Measurements from ENCODE around the gene SUSD3.

The SUSD3 gene

DNA sequence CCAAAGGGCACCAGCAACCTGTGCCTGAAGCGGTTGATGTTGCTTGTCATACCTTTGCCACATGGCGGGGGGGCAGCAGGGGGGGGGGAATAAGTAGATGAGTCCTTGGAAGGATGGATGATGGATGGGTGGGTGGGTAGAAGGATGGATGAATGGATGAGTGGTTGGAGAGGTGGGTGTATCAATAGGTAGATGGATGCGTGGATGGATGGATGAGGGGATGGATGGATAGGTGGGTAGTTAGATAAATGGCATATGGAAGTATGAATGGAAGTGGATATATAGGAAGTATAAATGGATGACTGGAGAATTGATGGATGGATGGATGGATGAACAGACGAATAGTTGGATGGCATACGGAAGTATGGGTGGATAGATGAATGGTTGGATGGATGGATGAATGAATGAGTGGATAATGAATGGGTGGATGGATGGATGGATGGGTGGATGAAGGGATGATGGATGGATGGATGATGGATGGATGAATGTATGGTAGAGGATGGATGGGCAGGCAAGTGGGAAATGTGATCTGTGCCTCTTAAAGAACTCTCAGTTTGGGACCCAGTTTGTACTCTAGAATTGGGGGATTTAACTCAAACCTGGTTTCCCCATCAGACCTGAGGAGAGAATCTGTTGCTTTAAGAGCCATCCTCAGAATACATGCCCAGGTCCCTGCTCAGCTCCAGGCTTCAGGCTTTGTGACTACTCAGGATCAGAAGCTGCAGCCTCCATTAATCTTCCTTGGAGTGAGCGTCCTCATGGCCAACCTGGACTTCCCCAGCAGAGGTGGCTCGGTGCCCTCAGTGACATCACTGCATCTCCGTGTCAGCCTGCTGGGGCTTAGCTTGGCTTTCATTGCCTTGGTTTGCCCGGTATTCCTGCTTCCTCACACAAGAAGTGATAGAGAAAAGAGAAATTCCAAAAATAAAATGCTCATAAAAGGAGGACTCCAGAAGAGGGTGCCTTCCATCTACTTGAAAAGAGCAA, 27.6 kb upstream of the SUSD3 start:
- no peak for DNase-seq

GRCh38 chr9:93031629-93032430, 26.7 kb upstream of the SUSD3 start:
- no peak for DNase-seq

- no peak for DNase-seq
Observed at GRCh38 chr9:93032545-93032944, 26.0 kb upstream of the SUSD3 start.

DNA sequence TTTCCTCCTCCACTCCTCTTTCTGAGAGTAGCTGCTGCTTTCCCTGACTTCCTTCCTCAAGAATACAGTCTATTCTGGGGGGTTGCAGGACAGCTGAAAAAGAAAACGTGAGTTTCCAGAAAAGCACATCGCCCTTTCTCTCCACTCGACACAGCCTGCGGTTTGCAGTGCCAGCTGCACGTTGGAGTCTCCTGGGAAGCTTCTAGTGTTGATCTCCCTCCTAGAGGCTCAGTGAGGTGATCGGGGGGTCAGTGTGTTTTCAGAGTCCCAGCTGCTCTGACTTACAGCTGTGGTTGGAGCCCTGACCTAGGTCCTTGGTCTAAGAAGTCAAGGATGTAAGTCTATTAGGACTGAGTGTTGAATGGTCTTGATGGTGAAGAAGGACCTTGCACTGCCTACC, 25.0 kb upstream of the SUSD3 start:
- DNase-seq, result no peak

DNA sequence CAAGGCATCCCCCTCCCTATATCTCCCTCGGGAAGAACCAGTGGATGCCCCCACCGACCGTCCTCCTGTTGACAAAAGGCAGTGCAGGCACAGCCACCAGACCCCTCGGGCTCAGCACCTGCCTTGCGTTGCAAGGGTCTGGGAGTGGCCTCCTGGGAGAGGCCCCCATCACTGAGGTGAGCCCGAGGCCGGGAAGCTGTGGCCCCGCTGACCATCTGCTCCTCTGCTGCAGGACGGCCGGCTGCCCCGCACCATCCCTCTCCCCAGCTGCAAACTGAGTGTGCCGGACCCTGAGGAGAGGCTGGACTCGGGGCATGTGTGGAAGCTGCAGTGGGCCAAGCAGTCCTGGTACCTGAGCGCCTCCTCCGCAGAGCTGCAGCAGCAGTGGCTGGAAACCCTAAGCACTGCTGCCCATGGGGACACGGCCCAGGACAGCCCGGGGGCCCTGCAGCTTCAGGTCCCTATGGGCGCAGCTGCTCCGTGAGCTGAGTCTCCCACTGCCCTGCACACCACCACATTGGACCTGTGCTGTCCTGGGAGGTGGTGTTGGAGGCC, 23.3 kb upstream of the SUSD3 start:
- no peak for DNase-seq

GRCh38 chr9:93035821-93036351, 22.6 kb upstream of the SUSD3 start:
- no peak for DNase-seq

- DNase-seq, result no peak
Observed at GRCh38 chr9:93036887-93037475, 21.5 kb upstream of the SUSD3 start.

DNA sequence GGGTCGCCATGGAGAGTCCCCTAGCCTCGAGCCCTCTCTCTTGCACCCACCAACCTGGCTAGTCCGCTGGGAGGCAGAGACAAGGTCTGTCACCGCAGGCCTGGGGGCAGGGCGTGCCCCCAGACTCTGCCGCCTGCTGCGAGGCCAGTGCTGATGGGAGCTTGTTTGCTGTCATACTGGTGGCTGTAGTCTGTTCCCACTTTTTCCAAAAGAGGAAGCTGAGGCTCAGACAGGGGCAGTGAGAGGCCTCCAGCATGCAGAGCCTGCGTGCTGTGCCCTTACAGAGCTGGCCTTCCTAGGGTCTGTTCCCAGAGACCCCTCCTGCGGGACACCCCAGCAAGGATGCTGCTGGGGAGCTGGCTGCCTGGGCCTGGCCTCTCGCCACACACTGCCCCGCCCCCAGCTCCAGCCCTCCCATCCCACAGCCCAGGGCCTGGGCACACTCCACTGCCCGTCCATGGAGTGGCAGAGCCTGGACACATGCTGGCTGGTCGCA, 21.0 kb upstream of the SUSD3 start:
- DNase-seq, result no peak

DNA sequence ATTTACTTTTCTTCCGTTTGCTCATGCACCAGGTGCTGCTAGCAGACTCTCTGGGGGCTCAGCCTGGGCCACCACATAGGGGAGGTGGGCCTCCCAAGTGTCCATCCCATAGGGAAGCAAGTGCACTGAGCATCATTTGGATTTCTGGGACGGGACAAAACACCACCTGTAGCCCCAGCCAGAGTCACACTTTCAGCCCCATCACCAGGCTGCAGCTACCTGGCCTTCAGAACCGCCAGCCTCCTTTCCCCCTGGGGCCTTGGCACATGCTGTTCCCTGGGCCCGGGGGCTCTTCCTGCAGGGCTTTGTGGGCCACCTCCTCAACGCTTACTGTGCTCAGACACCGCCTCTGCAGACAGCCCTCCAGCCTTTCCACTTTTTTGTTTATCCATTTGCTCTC, 19.6 kb upstream of the SUSD3 start:
- no peak for DNase-seq

DNA sequence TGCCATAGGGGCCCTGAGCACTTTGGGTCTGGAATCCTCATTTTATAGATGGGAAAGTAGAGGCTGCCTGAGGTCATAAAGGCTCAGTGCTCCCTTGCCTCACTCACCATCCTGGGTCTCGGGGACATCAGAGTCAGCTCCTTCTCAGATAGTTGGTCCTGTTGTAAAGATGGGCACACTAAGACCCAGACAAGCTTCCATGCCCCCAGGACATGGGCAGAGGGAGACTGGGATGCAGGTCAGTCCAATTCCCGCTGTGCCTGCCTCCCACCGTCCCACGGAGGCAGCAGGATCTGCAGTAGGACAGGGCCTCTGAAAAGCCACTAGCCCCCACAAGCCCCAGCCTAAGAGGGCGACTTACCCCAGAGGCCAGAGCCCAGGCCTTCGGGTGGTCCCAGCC, 19.0 kb upstream of the SUSD3 start:
- DNase-seq, result no peak

DNA sequence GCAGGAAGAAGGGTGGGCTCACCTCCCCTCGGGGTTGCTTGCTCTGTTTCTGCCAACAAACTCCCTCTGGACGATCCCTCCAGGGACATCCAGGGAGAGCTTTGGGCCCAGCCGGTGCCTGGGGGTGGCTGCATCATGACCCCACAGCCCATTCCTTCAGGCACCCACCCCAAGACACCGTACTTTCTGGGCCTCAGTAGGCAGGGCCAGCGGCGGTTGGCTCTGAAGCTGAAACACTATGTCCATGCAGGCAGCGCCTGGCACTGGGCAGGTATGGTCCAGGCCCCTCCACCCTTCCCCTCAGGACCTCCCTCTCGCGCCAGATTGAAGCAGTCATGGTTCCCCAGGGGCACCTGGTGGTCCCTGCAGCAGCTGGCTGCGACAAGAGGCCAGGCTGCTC, 18.5 kb upstream of the SUSD3 start:
- no peak for DNase-seq

- DNase-seq, result no peak
Observed at GRCh38 chr9:93040409-93040808, 18.1 kb upstream of the SUSD3 start.

GRCh38 chr9:93041108-93041802, 17.2 kb upstream of the SUSD3 start:
- no peak for DNase-seq

DNA sequence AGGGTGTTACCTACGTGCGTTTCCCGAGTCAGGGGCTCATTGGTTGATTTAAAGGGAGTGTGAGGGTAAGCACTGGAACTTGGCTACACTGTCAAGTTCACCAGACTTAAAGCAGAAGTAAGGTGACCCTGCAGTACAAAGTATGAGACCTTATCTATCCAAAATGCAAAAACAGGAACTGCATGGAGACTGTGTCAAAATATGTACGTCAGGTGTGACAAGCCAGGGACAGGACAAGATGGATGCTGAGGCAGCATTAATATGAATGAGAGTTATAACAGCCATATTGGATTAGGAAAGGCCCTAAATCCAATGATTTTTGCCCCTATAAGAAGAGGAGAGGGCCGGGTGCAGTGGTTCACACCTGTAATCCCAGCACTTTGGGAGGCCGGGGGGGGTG, 15.4 kb upstream of the SUSD3 start:
- no peak for DNase-seq

GRCh38 chr9:93045521-93045920, 13.0 kb upstream of the SUSD3 start:
- no peak for DNase-seq

DNA sequence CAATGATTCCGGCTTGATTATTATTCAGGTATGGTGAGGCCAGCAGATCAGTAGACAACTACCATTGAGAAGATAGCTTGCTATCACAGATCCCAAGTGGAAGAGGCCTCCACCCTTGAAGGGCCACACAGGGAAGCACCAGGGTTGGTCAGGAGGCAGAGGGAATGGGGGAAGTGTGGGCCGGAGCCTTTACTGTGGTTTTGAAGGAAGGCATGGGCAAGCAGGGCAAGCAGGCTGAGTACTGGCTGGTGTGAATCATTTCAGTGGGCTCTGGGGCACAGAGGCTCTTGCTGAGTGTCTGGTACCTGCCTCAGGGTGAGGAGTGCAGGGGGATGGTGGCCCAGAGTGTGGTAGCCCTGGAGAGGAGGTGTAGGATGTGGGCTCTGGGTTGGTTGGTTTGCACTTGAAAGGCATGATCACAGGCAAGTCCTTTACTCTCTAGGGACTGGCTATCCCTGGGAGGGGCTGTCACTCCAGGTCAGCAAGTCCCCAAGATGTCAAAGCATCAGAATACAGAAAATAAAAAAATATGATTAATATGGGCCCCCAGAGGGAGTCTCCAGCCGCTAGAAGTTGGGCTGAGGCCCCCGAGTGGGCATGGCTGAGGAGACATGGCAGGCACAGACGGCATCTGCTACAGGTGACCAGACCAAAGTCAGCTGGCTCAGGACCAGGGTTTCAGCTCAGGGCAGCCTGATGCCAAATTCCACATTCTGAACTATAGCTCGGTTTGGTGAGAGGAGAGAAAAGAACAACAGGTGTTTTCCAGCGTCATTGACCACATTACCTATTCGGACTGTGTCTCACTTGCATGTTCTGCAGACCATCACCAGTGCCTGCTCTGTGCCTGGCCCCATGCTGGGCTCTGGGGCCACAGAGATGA, 9.7 kb upstream of the SUSD3 start:
- no peak for DNase-seq

DNA sequence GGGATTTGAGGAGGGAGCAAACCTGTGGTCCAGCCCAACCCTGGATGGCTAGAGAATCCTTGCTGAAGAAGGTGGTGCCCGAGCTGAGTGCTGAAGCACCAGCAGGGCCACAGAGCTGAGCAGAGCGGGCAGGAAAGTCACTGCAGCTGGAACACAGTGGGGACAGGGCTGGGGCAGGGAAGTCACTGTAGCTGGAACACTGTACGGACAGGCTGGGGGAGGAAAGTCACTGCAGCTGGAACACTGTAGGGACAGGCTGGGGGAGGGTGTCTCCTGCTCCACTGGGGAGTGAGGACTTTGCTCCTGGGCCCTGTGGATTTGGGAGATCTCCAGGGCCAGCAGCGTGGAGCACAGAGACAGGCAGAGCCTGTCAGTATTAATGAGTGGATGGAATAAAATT, 9.0 kb upstream of the SUSD3 start:
- DNase-seq, result no peak

DNA sequence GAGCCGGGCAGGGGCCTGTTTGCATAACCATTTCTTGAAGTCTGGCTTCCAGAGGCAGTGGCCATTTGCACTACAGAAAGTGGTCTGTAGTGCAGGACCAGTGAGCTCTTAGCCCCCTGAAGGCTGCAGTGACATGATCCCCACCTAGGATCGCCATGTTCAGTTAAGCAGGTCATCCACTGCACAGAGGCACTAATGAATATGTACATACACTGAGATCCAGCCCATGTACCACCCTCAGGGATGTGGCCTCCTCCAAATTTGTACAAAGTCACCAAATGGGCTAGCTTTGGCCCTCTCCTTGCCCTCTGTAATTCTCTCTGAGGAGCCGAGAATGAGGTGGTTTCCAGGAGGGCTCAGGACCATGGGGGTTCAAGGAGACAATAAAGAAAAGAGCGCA, 8.3 kb upstream of the SUSD3 start:
- DNase-seq, result no peak

- DNase-seq, result no peak
Observed at GRCh38 chr9:93051680-93052089, 6.8 kb upstream of the SUSD3 start.

DNA sequence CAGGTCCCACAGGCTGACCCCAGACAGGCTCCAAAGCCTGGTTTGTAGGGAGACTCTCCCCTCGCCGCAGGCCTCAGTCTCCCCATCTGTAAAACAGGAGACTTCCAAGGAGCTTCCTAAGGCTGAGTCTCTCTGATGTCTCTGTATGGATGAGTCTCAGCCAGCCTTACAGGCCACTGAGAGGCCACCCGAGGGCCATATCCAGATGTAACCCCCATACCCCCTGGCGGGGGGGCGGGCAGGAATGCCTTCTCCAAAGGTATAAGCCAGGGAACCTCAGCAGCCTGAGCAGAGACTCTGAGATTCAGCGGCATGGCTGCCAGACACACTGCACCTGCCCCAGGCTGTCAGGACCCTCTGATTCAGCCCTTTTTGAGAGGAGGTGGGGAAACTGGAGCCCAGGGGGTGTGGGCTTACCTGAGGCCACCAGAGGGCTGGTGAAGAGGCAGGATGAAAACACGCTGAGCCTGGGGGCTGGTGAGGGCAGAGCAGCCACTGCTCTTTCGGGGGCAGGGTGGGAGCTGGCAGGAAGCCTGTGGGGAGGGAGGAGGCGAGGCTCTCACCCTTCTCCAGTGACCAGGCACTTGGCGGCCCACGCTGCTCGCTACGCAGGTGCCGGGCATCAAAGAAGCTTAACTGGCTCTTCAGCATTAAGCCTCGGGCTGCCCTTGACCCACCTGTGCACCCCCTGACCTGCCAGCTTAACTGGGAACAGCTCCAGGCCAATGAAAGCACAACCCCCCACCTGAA, 5.5 kb upstream of the SUSD3 start:
- DNase-seq, result no peak
